RWPE1 (cell line): ENCODE measurements around the gene YIPF3.
"Not testable (repeated sequence)": the region's sequence is repeated elsewhere in the genome, so short reads cannot be mapped to it uniquely, and the experiment has no call there.

ENCODE experiments used
- CTCF ChIA-PET: fragments of 350-600 bp; sonication (Branson Sonifier 250); formaldehyde crosslinking; extraction: SDS; loops from one replicate; lab custom pipeline; 2021; lab: Yijun Ruan, JAX
- POLR2A ChIA-PET: fragments of 400-600 bp; formaldehyde crosslinking; extraction: SDS; loops from one replicate; lab custom pipeline; 2020; ENCODE audit warnings: antibody characterized with exemption; ENCODE audit not compliant: low non-redundant PET; lab: Yijun Ruan, JAX
- DNase-seq: peaks from one replicate; pipeline ENCODE4 v3.0.0; 2012; ENCODE audit warnings: low spot score
- H3K27ac ChIP-seq: fragments of 450-650 bp; 2 replicates; pipeline ENCODE4 v1.5.1; 2017
- TF ChIP-seq, protein P1 (sequence below): fragments of 450-650 bp; conservative IDR thresholded peaks from 2 replicates; pipeline ENCODE4 v1.5.1; 2017; ENCODE audit warnings: low read depth, mild to moderate bottlenecking

YIPF3 gene

DNA sequence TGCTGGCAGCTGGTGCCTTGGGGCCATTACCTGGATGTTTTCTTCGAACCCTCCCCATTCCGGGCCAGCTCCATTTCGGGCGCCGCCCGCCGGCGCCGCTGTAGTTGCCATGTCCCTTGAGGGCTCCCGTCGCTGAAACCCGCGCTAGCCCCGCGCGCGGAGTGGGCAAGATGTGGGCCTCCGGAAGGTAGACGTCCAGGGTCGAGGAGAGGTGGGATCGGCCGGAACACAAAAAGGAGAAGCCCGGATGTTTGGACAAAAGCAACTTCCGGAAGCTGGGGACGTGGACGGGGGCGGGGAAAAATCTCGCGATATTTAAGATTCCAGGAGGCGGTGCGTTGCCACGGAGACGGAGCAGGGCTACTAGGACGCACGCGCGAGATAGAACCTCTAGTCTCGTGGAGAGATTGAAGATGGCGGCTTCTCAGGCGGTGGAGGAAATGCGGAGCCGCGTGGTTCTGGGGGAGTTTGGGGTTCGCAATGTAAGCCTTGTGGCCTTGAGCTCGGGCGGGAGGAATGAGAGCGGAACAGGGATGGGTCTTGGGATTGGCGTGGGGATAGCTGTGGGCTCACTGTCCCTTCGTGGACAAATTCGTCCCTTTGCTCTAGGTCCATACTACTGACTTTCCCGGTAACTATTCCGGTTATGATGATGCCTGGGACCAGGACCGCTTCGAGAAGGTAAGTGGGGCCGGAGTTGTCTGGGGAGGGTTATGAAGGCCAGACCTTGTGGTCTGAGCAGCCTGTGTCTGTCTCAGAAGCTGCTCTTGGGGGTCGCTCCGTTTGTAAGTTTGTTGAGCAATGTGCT is at the start of gene YIPF3, which contains the start of gene POLR1C:
YIPF3 (minus strand) TSS at position 230 of the 808 bp plus-strand sequence; CDS start at position 111, 119 bp downstream.
POLR1C (plus strand) TSS at position 393 of the 808 bp plus-strand sequence; CDS start at position 414, 21 bp downstream.
- peak; percentile 98 for DNase-seq
- CTCF ChIA-PET: interaction anchor here (0.6 to 1.1 kb wide), 3 partner anchors 10 to 783 kb away, joined by 3 to 5 read pairs (median 3); no protein-coding TSS in a partner anchor
- TF ChIP-seq, protein P1, sequence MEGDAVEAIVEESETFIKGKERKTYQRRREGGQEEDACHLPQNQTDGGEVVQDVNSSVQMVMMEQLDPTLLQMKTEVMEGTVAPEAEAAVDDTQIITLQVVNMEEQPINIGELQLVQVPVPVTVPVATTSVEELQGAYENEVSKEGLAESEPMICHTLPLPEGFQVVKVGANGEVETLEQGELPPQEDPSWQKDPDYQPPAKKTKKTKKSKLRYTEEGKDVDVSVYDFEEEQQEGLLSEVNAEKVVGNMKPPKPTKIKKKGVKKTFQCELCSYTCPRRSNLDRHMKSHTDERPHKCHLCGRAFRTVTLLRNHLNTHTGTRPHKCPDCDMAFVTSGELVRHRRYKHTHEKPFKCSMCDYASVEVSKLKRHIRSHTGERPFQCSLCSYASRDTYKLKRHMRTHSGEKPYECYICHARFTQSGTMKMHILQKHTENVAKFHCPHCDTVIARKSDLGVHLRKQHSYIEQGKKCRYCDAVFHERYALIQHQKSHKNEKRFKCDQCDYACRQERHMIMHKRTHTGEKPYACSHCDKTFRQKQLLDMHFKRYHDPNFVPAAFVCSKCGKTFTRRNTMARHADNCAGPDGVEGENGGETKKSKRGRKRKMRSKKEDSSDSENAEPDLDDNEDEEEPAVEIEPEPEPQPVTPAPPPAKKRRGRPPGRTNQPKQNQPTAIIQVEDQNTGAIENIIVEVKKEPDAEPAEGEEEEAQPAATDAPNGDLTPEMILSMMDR: no peak
- peak within 1 kb of the TSS; percentile 80 for H3K27ac ChIP-seq
- POLR2A ChIA-PET: interaction anchor here (0.9 to 1.3 kb wide), 2 partner anchors 9 to 205 kb away, joined by 4 read pairs; no protein-coding TSS in a partner anchor

DNA sequence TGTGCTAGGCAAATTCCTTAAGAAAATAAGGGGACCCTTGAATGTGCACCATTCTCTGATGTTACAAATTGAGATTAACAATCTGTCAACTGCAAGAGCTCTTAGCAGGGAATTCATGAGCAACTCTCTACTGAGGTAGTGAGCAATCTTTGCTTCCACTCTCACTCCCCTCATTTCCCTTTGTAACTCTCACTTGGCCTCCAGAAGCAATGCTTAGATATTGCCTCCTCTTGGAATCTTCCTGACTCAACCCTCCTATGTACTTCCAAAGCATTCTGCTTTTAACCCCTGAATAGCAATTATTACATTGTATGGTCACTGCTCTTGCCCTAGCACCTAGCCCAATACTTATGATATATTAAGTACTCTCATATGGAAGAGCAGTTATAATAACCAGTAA is 42.6 kb upstream of the YIPF3 start:
- DNase-seq: no peak
- ChIA-PET POLR2A (no interaction called here), CTCF (no interaction called here)
- no peak overlapping the region for H3K27ac ChIP-seq
- TF ChIP-seq, protein P1: no peak

DNA sequence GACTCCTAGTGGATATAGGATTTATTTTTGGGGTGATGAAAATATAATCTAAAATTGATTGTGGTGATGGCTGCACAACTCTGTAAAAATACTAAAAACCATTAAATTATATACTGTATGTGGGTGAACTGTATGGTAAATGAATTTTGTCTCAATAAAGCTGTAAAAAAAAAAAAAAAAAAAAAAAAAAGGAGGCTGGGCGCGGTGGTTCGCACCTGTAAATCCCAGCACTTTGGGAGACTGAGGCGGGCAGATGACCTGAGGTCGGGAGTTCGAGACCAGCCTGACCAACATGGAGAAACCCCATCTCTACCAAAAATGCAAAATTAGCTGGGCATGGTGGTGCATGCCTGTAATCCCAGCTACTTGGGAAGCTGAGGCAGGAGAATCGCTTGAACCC is 40.9 kb upstream of the YIPF3 start:
- H3K27ac ChIP-seq, DNase-seq, POLR2A ChIA-PET: not testable (repeated sequence)
- CTCF ChIA-PET: interaction anchor here (1.2 kb wide), 1 partner anchor 294 kb away, joined by 3 read pairs; no protein-coding TSS in a partner anchor

DNA sequence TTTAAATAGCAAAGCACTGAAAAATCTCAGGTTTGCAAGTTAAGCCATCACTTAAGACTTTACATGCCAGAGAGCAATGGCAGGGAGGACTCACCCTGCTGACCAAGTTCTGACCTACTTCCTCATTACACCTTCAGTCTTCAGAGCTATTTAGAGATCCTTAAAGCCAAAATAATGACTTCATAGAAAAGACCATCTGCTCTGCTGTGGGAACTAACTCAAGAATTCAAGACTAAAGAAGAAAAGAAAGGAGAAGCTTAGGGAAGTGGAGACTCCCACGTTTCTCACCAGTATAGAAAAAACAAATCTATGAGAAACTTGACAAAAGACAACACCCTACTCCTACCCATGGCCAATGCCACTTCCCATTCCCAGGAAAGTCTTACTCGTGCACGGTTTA is 30.5 kb upstream of the YIPF3 start:
- H3K27ac ChIP-seq: no peak overlapping the region
- POLR2A ChIA-PET: no interaction called here
- DNase-seq: no peak
- TF ChIP-seq, protein P1: no peak
- CTCF ChIA-PET: interaction anchor here (0.6 kb wide), 1 partner anchor 734 kb away, joined by 3 read pairs; no protein-coding TSS in a partner anchor

DNA sequence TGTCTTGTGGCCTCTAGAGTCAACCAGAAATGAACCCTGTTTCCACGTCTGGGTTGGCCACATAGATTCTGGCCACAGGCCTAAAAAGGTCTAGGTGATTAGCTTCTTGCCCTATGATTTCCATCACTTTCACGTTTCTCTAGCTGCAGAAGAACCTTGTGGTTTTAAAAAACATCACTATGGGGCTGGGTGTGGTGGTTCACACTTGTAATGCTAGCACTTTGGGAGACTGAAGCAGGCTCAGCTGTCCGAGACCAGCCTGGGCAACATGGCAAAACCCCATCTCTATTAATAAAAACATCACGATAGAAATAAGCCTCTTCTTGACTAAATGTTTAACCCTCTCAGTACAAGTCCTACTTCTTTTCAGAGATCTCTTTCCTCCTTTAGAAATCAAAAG is 27.7 kb upstream of the YIPF3 start:
- POLR2A ChIA-PET: no interaction called here
- H3K27ac ChIP-seq: no peak overlapping the region
- TF ChIP-seq, protein P1: no peak
- CTCF ChIA-PET: no interaction called here
- no peak for DNase-seq

DNA sequence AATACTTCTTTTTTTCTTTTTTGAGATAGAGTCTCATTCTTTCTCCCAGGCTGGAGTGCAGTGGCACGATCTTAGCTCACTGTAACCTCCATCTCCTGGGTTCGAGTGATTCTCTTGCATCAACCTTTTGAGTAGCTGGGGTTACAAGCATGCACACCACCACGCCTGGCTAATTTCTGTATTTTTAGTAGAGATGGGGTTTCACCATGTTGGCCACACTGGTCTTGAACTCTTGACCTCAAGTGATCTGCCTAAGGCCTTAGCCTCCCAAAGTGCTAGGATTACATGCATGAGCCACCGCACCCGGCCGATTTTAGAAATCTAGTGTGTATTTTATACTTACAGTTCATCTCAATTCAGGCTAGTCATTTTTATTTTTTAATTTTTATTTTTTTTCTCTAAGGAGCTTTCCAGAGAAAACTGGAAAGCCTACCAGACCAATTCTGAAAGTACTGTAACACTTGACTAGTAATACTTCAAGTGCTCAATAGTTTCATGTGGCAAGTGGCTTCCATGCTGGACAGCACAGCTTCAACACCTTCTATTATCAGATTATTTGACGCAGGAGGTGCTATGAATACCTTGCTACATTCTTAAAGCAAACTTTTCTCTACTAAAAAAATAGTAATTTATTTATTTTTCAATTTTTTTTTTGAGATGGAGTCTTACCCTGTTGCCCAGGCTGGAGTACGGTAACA is 25.2 kb upstream of the YIPF3 start:
- DNase-seq: no peak
- H3K27ac ChIP-seq: no peak overlapping the region
- POLR2A ChIA-PET: no interaction called here
- TF ChIP-seq, protein P1: no peak
- CTCF ChIA-PET: interaction anchor here (0.7 kb wide), 2 partner anchors 215 to 436 kb away, joined by 3 to 5 read pairs; no protein-coding TSS in a partner anchor
